Keratinocyte (primary cell): Measurements from ENCODE around the gene PYDC1.

Experiments
- EZH2 ChIP-seq: IDR thresholded peaks from one replicate; pipeline ENCODE4 v1.6.1; 2012; ENCODE audit warnings: inconsistent platforms, mild to moderate bottlenecking, low read length, moderate library complexity
- TF ChIP-seq, protein P1 (sequence below), 3 experiments: IDR thresholded peaks in 1 of 3; conservative IDR thresholded peaks in 1 of 3; optimal IDR thresholded peaks in 1 of 3; 2 replicates in 2 of 3; 3 replicates in 1 of 3; pipeline versions ENCODE3 to v1.5.1; 2011; ENCODE audit warnings: low read length in 3 of 3, mild to moderate bottlenecking in 3 of 3, moderate library complexity in 2 of 3, control low read depth in 1 of 3, inconsistent platforms in 1 of 3; ENCODE audit not compliant: insufficient read depth in 2 of 3; ENCODE audit errors: extremely low read depth in 1 of 3

DNA sequence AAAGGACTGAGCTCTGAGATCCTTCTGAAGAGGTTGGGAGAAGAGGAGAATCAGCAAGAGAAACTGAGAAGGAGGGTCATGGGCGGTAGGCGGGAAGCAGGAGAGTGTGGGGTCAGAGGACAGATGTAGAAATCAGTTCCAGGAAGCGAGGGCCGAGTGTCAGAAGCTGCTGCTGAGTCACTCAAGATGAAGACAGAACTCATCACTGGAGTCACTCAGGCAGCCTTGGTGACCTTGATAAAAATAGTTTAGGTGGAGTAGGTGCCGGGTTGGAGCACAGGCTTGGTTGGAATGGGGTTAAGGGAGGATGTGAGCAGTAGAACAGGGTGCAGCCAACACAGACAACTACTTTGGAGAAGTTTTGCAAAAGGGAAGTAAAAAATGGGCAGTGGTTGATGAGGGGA, 36.7 kb upstream of the PYDC1 start:
- TF ChIP-seq, protein P1, sequence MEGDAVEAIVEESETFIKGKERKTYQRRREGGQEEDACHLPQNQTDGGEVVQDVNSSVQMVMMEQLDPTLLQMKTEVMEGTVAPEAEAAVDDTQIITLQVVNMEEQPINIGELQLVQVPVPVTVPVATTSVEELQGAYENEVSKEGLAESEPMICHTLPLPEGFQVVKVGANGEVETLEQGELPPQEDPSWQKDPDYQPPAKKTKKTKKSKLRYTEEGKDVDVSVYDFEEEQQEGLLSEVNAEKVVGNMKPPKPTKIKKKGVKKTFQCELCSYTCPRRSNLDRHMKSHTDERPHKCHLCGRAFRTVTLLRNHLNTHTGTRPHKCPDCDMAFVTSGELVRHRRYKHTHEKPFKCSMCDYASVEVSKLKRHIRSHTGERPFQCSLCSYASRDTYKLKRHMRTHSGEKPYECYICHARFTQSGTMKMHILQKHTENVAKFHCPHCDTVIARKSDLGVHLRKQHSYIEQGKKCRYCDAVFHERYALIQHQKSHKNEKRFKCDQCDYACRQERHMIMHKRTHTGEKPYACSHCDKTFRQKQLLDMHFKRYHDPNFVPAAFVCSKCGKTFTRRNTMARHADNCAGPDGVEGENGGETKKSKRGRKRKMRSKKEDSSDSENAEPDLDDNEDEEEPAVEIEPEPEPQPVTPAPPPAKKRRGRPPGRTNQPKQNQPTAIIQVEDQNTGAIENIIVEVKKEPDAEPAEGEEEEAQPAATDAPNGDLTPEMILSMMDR (optimal IDR thresholded peaks at IDR 0.05 in 1 of 3, IDR thresholded peaks at IDR 0.05 in 1 of 3, conservative IDR thresholded peaks at IDR 0.05 in 1 of 3; ENCODE audit: extremely low read depth in 1 of 3, insufficient read depth in 2 of 3, low read length in 3 of 3), result no peak
- TF ChIP-seq EZH2, result no peak
